Right kidney (tissue), 1 donor: Measurements from ENCODE around the gene MRGPRD.
"Not testable (repeated sequence)": the region's sequence is repeated elsewhere in the genome, so short reads cannot be mapped to it uniquely, and the experiment has no call there.

Experiments used
- DNase-seq: peaks from one replicate; pipeline ENCODE4 v3.0.0-alpha.2; 2016

The MRGPRD gene

GRCh38 chr11:68993546-68993945 is 12.8 kb upstream of the MRGPRD start:
- DNase-seq, result no peak

DNA sequence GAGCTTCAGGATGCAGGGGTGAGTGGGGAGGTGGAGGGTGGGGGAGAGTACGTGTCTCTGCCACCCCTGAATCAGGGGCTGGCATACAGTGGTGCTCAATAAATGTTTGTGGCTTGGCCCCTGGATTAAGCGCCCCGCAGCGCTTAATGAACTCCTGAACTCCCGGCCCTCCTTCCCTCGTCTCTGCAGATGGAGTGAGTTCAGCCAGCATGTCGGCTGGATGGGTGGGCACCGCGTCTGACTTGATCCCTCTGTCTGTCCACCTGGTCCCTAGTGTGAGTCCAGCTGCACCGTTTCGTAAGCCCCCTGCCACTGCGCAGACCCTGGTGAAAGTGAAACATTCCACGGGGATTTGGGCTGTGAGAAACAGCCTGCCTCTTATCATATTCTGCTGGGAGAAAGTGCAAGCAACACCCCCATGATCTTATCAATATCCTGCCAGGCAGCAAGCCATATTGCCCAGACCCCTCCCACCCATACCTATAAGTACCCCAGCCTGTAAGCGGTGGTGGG is 12.0 kb upstream of the MRGPRD start:
- DNase-seq, result no peak

DNA sequence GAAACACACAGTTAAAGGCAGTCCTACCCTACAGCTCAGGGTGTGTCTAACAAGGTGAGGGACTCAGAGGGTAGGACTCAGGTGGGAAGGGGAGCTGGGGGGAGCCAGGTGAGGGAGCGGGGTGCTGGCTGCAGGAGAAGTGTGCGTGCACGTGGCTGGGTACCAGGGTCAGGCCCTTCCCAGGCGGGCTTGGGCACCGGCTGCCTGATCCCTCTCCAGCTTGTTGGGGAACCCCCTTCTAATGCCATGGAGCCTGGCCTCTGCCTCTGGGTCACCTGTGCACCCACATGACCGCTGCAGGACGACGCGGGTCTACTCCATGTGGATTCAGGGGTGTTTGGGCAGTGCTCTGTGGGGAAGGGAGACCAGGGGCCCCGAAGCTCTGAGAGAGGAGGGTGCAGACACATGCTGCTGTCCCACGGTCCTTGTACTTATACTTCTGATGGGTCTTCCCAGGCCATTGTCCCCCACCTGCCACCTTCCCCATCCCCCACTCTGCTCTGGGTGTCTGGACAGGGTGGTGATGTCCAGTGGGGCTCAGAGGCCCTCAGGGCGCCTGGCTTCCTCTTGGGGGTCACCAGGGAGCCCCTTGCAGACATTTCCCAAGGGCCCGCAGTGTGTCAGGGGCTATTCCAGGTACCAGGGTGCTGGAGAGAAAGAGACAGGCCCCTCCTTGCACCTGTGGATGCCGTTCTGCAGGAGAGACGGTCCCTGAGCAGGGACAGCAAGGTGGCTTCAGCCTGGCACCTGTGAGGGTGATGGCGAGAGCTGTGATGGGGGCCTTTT is 10.4 kb upstream of the MRGPRD start:
- no peak for DNase-seq

GRCh38 chr11:68989936-68990606 is 9.3 kb upstream of the MRGPRD start:
- no peak for DNase-seq

DNA sequence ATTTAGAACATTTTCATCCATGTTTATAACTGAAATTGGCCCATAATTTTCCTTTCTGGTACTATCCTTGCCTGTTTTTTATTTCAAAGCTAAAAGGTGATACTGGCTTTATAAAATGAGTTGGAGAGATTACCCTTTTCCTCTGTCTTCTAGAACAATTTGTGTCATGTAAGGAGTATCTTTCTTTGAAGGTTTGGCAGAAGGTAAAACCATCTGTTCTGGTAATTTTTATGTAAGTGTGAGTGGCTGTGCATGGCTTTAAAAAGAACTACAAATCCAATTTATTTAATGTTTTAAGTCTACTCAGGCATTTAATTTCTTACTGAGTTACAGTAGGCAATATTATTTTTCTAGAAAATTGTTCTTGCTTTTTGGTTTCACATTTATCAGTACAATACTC is 7.7 kb upstream of the MRGPRD start:
- no peak for DNase-seq

DNA sequence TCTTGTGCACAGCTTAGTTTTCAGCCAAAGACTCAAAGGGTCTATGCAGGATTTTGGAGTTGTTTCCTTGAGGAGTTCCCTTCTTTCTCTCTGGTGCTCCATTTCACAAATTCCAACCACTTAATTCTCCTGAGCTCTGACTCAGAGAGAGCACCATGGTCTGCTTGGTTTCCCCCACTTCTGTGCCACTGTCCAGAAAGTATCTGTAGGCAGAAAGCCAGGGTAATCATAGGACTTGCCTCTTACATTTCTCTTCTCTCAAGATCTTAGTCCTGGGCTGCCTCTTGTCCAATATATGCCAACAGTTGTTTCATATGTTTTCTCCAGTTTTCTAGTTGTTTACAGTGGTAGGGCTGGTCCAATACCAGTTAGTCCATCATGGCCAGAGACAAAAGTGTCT is 6.4 kb upstream of the MRGPRD start:
- no peak for DNase-seq

GRCh38 chr11:68983801-68984200 is 3.0 kb upstream of the MRGPRD start:
- no peak for DNase-seq

- no peak for DNase-seq
Observed at GRCh38 chr11:68982134-68982533, 1.3 kb upstream of the MRGPRD start.

DNA sequence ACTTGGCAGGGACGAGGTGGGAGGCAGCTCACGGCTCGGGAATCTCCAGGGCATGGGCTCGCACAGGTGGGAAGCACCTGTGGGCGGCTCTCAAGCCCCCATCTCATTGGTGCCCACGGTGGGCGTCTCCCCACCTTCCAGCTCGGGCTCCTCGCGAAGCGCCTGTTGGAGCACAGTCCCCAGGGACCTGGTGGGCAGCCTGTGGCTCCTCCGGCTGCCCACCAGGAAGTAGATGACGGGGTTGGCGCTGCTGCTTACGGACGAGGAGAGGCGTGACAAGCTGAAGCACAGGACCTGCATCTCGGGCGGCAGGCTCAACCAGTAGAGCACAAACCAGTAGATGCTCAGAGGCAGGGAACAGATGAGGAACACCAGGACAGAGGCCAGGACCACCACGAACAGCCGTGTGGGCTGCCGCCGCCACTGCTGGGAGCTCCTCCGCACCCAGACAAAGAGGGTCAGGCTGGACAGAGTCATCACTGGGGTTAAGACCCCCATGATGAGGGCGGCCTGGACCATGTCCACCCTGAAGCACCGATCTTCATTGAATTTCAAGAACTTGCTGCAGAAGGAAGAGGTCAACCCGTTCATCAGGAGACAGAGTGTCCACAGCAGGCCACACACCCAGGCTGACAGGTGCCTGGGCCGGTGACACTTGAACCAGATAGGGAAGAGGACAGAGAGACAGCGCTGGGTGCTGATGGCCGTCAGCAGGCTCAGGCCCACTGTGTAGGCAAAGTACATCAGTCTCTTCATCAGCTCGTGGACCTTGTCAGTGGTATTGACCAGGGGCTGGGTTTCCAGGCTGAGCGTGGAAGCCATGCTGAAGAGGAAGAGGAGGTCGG is 633 bp downstream of the MRGPRD start:
- DNase-seq, result no peak

- DNase-seq, result no peak
Observed at GRCh38 chr11:68978931-68979594, 1.7 kb downstream of the MRGPRD start.

DNA sequence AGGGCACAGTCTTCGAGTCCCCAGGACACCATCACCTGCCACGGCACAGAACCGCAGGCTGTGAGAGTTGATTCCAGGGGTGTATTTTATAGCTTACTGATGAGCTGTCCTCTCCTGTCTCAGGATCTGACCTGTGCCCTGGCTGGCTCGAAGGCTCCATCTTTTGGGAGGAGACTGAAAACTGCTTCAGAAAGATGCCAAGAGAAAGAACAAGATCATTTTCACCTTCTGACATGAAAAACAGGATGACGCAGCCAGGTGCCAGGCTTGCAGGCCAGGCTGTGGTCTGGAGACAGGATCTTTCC is 2.2 kb downstream of the MRGPRD start:
- no peak for DNase-seq

- no peak for DNase-seq
Observed at GRCh38 chr11:68977781-68978625, 2.8 kb downstream of the MRGPRD start.

DNA sequence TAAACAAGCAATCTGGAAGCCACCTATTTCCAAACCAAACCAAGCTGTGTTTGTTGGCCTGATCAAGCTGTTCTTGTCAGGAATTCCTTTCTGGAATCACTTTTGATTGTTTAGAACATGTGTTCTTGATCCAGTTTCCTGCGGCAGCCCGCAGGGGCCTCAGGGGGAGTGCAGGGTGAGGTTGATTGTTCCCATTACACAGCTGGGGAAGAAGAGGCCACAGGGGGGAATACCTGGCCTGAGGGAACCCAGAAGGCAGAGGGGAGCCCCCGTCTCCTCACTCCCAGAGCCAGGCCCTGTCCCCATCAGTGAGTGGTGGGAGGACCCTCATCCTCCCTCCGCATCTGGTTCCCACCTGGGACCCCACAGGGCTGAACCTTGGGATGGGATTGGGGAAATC is 4.2 kb downstream of the MRGPRD start:
- DNase-seq, result no peak

DNA sequence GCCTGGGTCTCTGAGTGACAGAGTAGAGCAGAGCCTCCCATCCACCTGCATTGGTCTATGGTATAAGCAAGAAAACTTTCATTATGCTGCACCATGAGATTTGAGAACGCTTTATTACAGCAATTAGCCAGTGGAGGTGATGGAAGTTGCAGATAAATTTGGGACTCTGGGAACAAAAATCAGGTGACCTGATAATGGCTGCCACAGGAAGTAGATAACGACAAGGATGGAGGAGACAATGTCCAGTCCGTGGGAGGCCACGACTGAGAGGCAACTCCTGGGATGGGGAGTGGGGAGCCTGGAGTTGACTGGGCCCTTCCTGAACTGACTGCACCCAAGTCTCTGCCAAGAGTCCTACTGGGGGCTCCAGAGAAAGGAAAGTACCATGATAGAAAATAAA is 4.7 kb downstream of the MRGPRD start:
- DNase-seq, result no peak

GRCh38 chr11:68974421-68975194 is 6.2 kb downstream of the MRGPRD start:
- no peak for DNase-seq

- DNase-seq, result not testable (repeated sequence)
Observed at GRCh38 chr11:68973706-68974105, 7.1 kb downstream of the MRGPRD start.

DNA sequence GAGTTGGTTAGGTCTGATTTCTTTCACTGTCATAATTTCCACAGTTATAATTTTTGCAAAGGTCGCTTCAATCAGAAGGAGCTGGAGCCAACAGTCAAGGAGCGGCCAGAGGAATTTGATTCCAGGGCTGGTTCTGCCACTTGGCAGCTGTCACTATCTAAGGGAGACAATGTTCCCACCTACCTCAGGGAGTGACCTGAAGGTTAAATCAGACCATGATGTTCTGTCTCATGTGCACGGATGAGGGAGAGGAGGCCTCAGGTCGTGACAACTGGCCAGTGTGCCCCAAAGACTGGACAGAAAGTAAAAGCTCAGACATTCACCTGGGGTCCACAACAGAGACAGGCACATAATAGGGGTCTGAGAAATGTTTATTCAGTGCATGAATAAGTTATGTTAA is 7.6 kb downstream of the MRGPRD start:
- no peak for DNase-seq

DNA sequence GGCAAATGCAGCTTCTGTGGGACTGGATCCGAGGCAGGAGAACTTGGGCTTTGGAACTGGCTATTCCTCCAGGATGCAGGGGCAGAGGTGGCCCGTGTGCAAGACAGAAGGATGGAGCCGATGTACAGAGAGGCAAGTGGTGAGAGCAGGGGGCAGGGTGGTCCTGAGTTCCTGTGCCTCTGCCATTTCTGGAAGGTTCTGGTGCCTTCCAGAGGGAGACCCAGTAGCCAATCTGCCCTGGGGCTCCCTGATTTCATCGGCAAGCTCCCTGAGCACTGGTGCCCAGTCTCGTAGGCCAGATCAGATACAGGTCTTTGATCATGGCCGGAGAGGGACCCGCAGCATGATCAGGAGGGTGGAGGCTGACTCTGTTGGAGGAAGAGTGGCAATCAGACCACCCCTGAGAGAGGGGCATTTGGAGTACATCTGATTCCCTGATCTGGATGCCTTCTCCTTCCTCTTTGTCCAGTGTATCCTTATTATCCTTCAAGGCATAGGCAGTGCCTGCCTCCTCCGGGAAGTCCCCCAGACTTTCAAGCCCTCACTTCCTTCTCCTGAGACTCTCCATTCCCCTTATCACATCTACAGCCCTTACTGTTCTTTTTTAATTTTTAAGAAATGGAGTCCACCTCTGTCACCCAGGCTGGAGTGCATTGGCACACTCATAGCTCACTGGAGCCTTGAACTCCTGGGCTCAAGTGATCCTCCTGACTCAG is 9.7 kb downstream of the MRGPRD start:
- DNase-seq, result no peak

DNA sequence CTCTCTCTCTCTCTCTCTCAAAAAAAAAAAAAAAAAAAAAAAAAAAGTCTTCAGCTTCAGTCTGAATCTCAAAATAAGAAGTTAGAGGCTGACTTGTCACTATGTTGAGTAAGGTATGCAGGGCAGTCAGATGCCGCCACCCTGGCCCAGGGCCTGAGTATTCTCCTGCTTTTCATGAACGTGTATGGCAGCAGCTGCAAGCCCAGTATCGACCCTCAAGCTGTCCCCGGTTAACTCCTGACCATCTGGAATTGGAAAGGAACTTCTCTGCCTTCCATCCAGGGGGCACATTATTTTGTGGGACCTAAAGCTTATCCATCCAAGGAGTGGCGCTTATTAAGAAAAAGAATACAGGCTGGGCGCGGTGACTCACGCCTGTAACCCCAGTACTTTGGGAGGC is 11.4 kb downstream of the MRGPRD start:
- no peak for DNase-seq
